GM23248 (cell line): ENCODE measurements around the gene CLIC4. TPM values are rescaled to one million over a fixed set of nuclear protein-coding genes. Genes with fewer than 3 reads are reported as not detected.
"Not testable (repeated sequence)": the region's sequence is repeated elsewhere in the genome, so short reads cannot be mapped to it uniquely, and the experiment has no call there.

Experiments used
- DNase-seq: peaks from one replicate; pipeline ENCODE4 v3.0.0-alpha.2; 2015
- H2AFZ ChIP-seq: fragments of 200-600 bp; sonication (generic); 2 replicates; pipeline ENCODE4 v1.6.1; 2016; ENCODE audit warnings: antibody characterized with exemption
- H3F3A ChIP-seq: fragments of 200-600 bp; sonication (generic); 2 replicates; pipeline ENCODE4 v1.6.1; 2016; ENCODE audit warnings: mild to moderate bottlenecking, antibody characterized with exemption, mixed run types; ENCODE audit not compliant: insufficient read depth
- H3K27ac ChIP-seq: fragments of 200-600 bp; sonication (generic); 2 replicates; pipeline ENCODE4 v1.5.1; 2016; ENCODE audit warnings: mild to moderate bottlenecking
- H3K27me3 ChIP-seq: fragments of 200-600 bp; sonication (generic); replicated peaks from 2 replicates; pipeline ENCODE4 v1.6.1; 2016; ENCODE audit warnings: mild to moderate bottlenecking; ENCODE audit not compliant: insufficient read depth
- H3K36me3 ChIP-seq: fragments of 200-600 bp; sonication (generic); 2 replicates; pipeline ENCODE4 v1.6.1; 2016; ENCODE audit warnings: low read depth, mild to moderate bottlenecking
- H3K4me1 ChIP-seq: fragments of 200-600 bp; sonication (generic); 2 replicates; pipeline ENCODE4 v1.6.1; 2016; ENCODE audit warnings: mild to moderate bottlenecking; ENCODE audit not compliant: insufficient read depth
- H3K4me2 ChIP-seq: fragments of 200-600 bp; sonication (generic); one replicate; pipeline ENCODE4 v1.6.1; 2016; ENCODE audit warnings: mild to moderate bottlenecking; ENCODE audit not compliant: unreplicated experiment
- H3K4me3 ChIP-seq: fragments of 200-600 bp; sonication (generic); 2 replicates; pipeline ENCODE4 v1.5.1; 2016; ENCODE audit warnings: mild to moderate bottlenecking
- H3K79me2 ChIP-seq: fragments of 200-600 bp; sonication (generic); 2 replicates; pipeline ENCODE4 v1.6.1; 2016; ENCODE audit warnings: mild to moderate bottlenecking; ENCODE audit not compliant: insufficient read depth
- H3K9ac ChIP-seq: fragments of 200-600 bp; sonication (generic); 2 replicates; pipeline ENCODE4 v1.6.1; 2016; ENCODE audit warnings: mild to moderate bottlenecking
- H3K9me2 ChIP-seq: fragments of 200-600 bp; sonication (generic); 2 replicates; pipeline ENCODE4 v1.6.1; 2016; ENCODE audit warnings: mixed run types, mild to moderate bottlenecking, moderate library complexity; ENCODE audit not compliant: insufficient read depth
- H3K9me3 ChIP-seq: fragments of 200-600 bp; sonication (generic); one replicate; pipeline ENCODE4 v1.6.1; 2017; ENCODE audit warnings: low read depth
- H4K20me1 ChIP-seq: fragments of 200-600 bp; sonication (generic); 2 replicates; pipeline ENCODE4 v1.6.0; 2016; ENCODE audit not compliant: insufficient read depth
- EZH2 ChIP-seq: fragments of 200-600 bp; sonication (generic); IDR thresholded peaks from 2 replicates; pipeline ENCODE4 v1.6.1; 2018; ENCODE audit warnings: antibody characterized with exemption, mild to moderate bottlenecking; ENCODE audit not compliant: insufficient read depth, poor library complexity, severe bottlenecking
- EZH2phosphoT487 ChIP-seq: fragments of 200-600 bp; sonication (generic); IDR thresholded peaks from 2 replicates; pipeline ENCODE4 v1.6.1; 2018; ENCODE audit warnings: antibody characterized with exemption, moderate library complexity, mild to moderate bottlenecking, low read depth; ENCODE audit not compliant: insufficient read depth
- WGBS, 2 experiments: methylation state at CpG; one replicate each; pipeline ENCODE4 v1.1.6; 2015 to 2017; ENCODE audit warnings: low lambda C conversion rate in 2 of 2, low coverage in 1 of 2; ENCODE audit errors: missing lambda C conversion rate in 2 of 2; 5-methylcytosine and 5-hydroxymethylcytosine counted together
- in situ Hi-C: fragments of 300-500 bp; cut with MboI; formaldehyde crosslinking; loops from 2 replicates; pipeline ENCODE4 v1.15.0; 2020
- polyA plus RNA-seq: library from polyadenylated mRNA; unstranded; fragments of >200 nt; fragmentation: Nextera tagmentation; extraction: Ambion mirVana; gene quantifications from 2 replicates; pipeline ENCODE4 v1.2.1, GENCODE V29; 2016
- total RNA-seq: library from RNA; depleted of rRNA; stranded (reverse); fragments of >200 nt; shearing (Covaris generic); gene quantifications from 2 replicates; pipeline ENCODE4 v1.2.3, GENCODE V29; 2014

The CLIC4 gene
- total and polyA plus RNA-seq, 2 experiments from 2014 or later, result 1,380 to 1,665 TPM

DNA sequence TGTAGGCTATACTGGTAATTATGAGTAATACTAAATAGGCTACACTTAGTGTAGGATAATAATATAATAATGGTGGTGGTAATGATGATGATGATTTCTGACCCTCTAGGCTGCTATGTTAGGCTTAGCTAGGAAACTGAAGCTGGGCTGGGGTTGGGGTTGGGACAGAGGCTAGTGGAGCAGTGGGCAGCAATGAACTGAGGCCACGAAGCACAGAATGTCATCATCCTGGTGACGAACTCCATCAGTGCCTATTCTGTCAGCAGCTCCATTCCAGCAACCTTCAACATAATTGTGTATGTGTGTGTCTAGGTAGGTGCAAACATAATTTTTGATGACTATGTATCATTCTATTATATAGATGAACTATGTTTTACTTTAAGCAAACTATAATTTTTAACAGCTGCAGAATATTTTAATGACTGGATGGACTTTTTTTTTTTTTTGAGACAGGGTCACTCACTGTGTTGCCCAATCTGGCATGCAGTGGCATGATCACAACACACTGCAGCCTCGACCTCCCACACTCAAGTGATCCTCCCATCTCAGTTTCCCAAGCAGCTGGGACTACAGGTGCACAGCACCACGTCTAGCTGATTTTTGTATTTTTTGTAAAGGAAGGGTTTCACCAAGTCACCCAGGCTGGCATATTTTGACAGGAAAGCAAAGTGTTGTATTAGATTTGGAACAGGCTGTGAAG lies 12.9 kb upstream of the CLIC4 start:
- no peak overlapping the region for H3K4me2 ChIP-seq
- WGBS, 2 experiments, result 71 to 72% methylated on average over 4 of the region's 4 CpGs
- H3K36me3 ChIP-seq, result no peaks in the 10 kb centered on the region
- in situ Hi-C loops, result no loop called here
- H2AFZ ChIP-seq, result no peak overlapping the region
- H3K4me1 ChIP-seq, result peaks cover 29% of the 10 kb centered on the region
- no peaks in the 10 kb centered on the region for H3K9me3 ChIP-seq
- no peaks in the 10 kb centered on the region for H3K79me2 ChIP-seq
- H3K27ac ChIP-seq, result no peak overlapping the region
- no peaks in the 10 kb centered on the region for H3K9me2 ChIP-seq
- no peak overlapping the region for H3K9ac ChIP-seq
- peaks cover 14% of the 10 kb centered on the region for H3F3A ChIP-seq
- H3K27me3 ChIP-seq, result no peaks in the 10 kb centered on the region
- DNase-seq, result no peak
- no peaks in the 10 kb centered on the region for H4K20me1 ChIP-seq
- TF ChIP-seq EZH2 (no peak), EZH2phosphoT487 (no peak)
- H3K4me3 ChIP-seq, result no peak overlapping the region

DNA sequence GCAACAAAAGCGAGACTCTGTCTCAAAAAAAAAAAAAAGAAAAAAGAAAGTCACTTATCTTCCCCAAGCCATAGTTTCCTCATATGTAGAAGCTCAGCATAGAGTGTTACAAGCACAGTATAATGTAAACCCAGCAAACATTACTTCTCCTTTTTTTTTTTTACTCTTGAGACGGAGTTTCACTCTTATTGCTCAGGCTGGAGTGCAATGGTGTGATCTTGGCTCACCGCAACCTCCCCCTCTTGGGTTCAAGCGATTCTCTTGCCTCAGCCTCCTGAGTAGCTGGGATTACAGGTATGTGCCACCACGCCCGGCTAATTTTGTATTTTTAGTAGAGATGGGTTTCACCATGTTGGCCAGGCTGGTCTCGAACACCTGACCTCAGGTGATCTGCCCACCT lies 11.9 kb upstream of the CLIC4 start:
- H3K4me2 ChIP-seq, H3K9ac ChIP-seq, in situ Hi-C loops, H3K27me3 ChIP-seq, H3K79me2 ChIP-seq, H2AFZ ChIP-seq, H4K20me1 ChIP-seq, DNase-seq, H3K27ac ChIP-seq, H3F3A ChIP-seq, H3K9me3 ChIP-seq, H3K9me2 ChIP-seq, H3K36me3 ChIP-seq, H3K4me3 ChIP-seq: not testable (repeated sequence)
- WGBS, 2 experiments, result 85 to 90% methylated on average over 7 of the region's 7 CpGs
- peaks cover 22% of the 10 kb centered on the region for H3K4me1 ChIP-seq

DNA sequence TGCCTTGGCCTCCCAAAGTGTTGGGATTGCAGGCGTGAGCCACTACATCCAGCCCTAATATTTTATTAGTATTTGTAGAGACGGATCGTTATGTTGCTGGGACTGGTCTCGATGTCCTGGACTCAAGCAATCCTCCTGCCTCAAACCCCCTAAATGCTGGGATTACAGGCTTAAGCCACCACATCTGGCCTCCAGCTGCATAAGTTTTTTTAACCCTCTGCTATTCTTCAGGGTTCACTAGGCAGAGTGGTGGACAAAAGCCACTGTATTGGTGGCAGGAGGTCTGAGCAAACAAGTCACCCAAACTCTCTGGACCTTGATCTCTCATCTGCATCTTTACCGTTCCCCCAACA lies 10.1 kb upstream of the CLIC4 start:
- Histone ChIP-seq H2AFZ (peak overlapping the region; percentile 69), H3K4me2 (peak overlapping the region; percentile 76), H3K27ac (peak overlapping the region; percentile 49; the same call in 1 of the 2 replicates)

DNA sequence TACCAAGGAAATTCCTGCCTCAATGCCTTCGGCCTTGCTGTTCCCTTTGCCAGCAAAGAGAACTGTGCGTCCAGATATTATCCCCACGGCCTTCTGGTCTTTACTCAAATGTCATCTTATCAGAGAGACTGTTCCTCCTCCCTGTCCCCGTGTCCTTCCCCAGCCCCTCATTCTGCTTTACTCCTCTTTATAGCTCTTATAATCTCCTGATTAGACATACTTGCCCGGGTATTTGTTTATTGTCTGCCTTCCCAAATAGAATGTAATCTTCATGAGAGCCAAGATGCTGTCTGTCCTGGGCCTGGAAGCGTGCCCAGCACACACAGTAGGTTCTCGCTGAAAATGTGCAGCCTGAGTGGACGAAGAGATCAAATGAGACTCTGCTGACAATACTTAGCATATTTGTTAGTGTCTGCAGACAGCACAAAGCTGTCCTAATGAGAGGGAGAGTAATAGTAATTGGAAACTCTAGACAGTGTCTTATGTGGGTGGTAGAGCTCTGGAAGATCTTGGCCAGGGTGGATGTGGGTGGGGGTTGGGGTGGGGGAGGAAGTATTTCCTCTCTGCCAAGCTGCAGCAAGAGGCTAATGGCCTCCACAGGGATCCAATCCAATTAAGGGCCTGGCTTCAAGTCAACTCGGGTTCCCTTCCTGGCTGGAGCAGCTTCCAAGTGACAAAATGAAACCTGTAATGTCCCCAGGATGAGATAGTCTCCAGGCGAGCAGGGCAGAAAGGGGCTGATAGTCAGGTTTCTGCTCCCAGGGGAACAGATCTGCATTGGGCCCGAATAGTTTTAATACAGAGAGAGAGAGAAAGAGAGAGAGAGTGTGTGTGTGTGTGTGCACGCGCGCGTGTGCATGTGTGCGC lies 9.5 kb upstream of the CLIC4 start:
- H3K4me3 ChIP-seq, result peak overlapping the region; percentile 40
- WGBS, 2 experiments, result 23 to 25% methylated on average over 16 of the region's 16 CpGs
- in situ Hi-C loops, result no loop called here
- TF ChIP-seq EZH2phosphoT487, result no peak
- TF ChIP-seq EZH2, result no peak
- H2AFZ ChIP-seq, result peak overlapping the region; percentile 69
- H4K20me1 ChIP-seq, result no peaks in the 10 kb centered on the region
- peak; percentile 58 for DNase-seq
- no peaks in the 10 kb centered on the region for H3K27me3 ChIP-seq
- peak overlapping the region; percentile 38 for H3K9ac ChIP-seq
- H3K79me2 ChIP-seq, result no peaks in the 10 kb centered on the region
- H3K27ac ChIP-seq, result peak overlapping the region; percentile 49
- peaks cover 8% of the 10 kb centered on the region; the same call in 1 of the 2 replicates for H3F3A ChIP-seq
- H3K4me1 ChIP-seq, result peaks cover 17% of the 10 kb centered on the region
- no peaks in the 10 kb centered on the region for H3K9me2 ChIP-seq
- H3K4me2 ChIP-seq, result peak overlapping the region; percentile 76
- H3K9me3 ChIP-seq, result no peaks in the 10 kb centered on the region
- no peaks in the 10 kb centered on the region for H3K36me3 ChIP-seq

More for the DNA sequence above, 10.1 kb upstream of the CLIC4 start:
- Histone ChIP-seq H3F3A (peaks cover 8% of the 10 kb centered on the region; the same call in 1 of the 2 replicates), H3K4me1 (peaks cover 22% of the 10 kb centered on the region), H3K36me3 (no peaks in the 10 kb centered on the region), H3K9me2 (no peaks in the 10 kb centered on the region), H3K9me3 (no peaks in the 10 kb centered on the region), H3K79me2 (no peaks in the 10 kb centered on the region), H3K9ac (0 out of 2 replicates have a peak overlapping the region, but pooled peaks have one; percentile 22), H3K27me3 (no peaks in the 10 kb centered on the region), H3K4me3 (no peak overlapping the region), H4K20me1 (no peaks in the 10 kb centered on the region)
- DNase-seq, result no peak
- TF ChIP-seq EZH2 (no peak), EZH2phosphoT487 (no peak)
- 66 to 67% methylated on average over 5 of the region's 5 CpGs for WGBS, 2 experiments
- in situ Hi-C loops, result no loop called here
